Fibroblast of skin of back (primary cell): ENCODE measurements around the gene HOXB3.

Experiments
- DNase-seq: peaks from one replicate; pipeline ENCODE4 v3.0.0-alpha.2; 2013

Gene HOXB3

GRCh38 chr17:48543854-48544348 is 46.1 kb downstream of the HOXB3 start:
- peak; percentile 48 for DNase-seq

DNA sequence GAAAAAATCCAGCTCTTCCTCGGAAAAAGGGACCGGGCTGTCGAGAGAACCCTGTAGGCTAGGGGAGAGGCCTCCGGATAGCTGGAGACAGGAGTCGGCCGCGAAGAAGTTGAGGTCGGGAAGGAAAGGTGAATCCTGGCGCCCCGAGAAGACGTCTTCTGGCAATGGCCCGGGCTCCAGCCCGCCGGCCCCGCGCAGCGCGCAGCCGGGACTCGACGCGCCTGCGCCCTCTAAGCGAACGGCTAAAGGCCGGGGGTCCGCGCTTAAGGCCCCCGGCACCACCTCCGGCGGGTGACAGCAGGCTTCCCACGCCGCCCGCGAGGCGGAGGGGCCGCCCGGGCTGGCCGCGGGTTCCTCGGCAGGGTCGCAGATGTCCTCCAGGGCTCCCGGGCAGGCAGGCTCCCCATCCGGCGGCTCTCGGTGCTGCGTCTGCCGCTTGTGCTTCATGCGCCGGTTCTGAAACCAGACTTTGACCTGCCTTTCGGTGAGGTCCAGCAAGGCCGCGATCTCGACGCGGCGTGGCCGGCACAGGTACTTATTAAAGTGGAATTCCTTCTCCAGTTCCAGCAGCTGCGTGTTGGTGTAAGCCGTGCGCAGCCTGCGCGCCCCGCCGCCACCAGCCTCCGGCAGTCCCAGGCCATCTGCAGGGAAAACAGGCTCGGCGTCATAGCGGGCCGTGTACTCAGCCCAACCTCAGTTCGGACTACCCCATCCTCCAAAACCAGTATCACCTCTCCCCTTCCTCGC is 46.8 kb downstream of the HOXB3 start:
- peak; percentile 67 for DNase-seq

DNA sequence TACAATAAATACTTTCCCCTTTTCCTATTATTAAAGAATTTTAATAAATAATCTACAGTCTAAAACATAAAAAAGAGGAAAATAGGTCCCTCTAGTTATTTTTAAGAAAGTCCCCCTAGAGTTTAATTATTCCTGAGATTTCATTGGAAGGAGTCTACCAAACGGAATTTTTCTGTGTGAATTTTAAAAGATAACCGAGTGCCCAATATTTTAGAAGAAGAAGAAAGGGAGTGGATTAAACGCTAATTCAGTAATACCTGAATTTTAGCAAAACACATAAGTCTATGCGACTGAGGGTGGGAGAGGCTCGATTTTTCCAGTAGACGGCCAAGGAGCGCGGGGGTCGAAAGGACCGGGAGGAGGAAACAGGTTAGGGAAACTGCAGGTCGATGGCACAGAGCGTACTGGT is 47.3 kb downstream of the HOXB3 start:
- no peak for DNase-seq

DNA sequence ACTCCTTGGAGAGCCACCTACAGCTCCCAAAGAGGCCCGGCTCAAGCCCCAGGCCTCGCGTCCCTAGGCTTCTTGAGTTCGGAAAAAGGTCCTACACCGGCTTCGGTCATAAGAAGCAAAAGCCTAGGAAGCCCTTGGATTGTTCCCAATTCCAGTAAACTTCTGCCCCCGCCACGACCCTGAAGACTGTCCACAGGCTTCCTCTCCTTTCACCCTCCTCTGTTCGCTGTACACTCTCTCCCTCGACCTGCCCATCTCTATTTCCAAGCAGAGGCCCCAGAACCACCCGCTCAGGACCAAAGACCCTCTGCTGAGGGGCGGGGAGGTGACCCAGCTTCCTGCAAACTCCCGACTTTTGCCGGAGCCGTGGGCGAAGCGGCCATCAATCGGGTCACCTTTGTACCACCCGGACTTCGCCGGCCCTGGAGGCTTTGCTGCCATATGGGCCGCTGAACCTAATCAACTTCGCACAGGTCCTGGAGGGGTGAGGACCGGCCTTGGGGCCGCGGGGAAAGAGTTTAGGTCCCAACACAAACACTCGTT is 47.9 kb downstream of the HOXB3 start:
- DNase-seq = peak; percentile 46

- DNase-seq = peak; percentile 77
Measured at GRCh38 chr17:48541577-48542113, 48.4 kb downstream of the HOXB3 start.

DNA sequence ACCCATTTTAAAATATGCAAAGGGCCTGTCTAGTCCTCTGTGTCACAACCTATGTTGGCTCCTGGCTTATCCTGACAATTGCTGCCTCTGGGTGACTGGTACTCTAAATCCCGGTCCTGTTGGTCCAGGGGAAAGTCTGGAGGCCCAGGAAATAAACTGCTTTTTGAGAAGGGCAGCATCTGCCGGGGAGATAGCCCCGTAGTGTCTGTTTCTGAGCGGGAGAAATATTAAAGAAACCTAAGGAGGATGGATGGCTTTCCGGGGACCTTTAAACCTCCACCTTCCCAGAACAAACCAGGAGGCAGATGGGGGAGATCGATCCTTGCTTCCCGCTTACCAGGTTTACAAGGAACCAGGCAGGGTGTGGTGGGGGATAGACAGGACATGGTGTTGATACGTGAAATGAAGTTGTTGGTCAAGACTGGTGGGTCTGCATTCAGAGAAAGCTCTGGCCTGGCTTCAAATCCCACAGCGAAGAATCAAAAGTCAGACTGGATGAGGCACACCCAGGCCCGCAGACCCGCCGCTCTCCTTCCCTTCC is 48.9 kb downstream of the HOXB3 start:
- peak; percentile 38 for DNase-seq

- peak; percentile 44 for DNase-seq
Measured at GRCh38 chr17:48540213-48540612, 49.8 kb downstream of the HOXB3 start.

GRCh38 chr17:48539177-48539576 is 50.9 kb downstream of the HOXB3 start:
- peak; percentile 85 for DNase-seq

- DNase-seq = no peak
Measured at GRCh38 chr17:48537316-48537715, 52.7 kb downstream of the HOXB3 start.

DNA sequence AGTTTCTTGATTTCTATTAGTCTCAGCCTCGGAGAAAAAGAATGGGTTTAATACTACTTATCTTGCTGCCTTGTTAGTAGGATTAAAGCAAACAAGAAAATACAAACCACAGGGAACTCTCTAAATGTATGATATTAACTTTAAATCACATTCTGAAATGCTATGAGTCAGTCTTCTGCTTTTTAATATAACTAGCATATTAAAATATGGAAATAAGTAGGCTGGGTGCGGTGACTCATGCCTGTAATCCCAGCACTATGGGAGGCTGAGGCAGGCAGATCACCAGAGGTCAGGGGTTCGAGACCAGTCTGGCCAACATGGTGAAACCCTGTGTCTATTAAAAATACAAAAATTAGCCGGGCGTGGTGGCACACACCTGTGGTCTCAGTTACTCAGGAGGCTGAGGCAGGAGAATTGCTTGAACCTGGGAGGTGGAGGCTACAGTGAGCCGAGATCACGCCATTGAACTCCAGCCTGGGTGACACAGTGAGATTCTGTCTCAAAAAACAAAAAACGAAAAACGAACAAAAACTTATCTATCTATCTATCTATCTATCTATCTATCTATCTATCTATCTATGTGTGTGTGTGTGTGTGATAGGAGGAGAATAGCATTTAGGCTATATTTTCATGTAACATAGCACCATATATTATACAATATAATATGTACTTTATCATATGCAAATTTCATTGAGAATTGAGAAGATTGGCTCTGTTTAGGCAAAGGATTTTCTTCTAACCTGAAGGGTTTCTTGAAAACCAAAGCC is 54.1 kb downstream of the HOXB3 start:
- DNase-seq = peak; percentile 37

DNA sequence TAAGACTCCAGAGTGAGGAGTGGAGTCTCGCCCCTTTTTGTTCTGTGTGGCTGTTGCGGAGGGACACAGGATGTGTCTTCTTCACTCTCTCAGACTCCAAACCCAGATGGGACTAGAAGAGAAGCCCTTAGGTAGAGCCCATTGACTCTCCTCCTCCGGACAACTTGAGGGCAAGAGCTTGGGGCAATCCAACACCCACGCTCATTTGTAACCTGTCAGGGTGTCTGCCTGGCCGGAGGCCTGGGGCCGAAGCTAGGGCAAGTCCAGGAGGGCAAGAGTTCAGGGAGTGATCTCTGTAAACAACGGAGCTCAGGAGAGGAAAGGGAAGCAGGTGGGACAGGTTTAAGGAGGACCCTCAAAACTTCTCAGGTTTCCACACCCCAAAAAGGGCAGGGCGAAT is 57.8 kb downstream of the HOXB3 start:
- DNase-seq = no peak

GRCh38 chr17:48530887-48531272 is 59.2 kb downstream of the HOXB3 start, which contains the start of gene HOXB1:
TSS of gene HOXB1 (minus strand) at chr17:48531011. CDS start at chr17:48530904, 107 bp downstream.
- DNase-seq = no peak

DNA sequence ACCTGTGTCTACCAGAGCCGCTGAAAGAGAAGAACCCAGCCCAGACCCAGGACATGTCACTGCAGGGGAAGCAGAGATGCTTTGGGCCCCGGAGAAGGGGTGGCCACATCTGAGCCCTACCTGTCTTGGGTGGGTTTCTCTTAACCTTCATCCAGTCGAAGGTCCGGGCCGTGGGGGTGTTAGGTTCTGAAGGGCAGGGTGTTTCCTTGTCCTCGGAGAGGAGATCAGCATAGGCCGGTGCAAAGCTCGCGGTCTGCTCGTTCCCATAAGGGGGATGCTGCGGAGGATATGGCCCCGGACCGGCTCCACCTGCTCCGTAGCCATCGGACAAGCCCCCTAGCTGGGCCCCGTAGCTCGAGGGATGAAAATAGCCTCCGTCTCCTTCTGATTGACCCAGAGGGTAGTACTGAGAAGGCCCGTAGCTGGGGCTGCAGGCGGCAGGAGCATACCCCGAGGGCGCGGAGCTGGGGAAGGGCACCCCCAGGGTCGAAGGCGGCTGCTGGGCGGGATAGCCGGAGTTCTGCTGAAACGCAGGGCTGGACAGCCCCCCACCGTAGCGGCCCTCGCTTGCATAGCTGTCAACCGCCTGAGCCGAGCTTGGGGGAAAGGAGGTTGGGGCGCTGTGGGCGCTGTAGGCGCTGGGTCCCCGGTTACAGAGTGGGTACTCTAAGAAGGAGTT is 59.7 kb downstream of the HOXB3 start:
- DNase-seq = no peak

DNA sequence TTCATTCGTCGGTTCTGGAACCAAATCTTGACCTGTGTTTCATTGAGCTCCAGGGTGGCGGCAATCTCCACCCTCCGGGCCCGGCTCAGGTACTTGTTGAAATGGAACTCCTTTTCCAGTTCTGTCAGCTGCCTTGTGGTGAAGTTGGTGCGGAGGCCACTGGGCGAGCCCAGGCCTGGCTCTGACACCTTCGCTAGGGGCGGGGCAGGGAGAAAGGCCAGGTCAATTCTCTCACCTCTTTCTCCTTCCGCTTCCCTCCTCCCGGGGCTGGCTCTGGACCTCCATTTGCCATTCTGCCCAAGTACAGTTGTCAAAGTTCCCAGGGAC is 60.4 kb downstream of the HOXB3 start:
- DNase-seq = no peak

- no peak for DNase-seq
Measured at GRCh38 chr17:48528936-48529682, 60.9 kb downstream of the HOXB3 start.

DNA sequence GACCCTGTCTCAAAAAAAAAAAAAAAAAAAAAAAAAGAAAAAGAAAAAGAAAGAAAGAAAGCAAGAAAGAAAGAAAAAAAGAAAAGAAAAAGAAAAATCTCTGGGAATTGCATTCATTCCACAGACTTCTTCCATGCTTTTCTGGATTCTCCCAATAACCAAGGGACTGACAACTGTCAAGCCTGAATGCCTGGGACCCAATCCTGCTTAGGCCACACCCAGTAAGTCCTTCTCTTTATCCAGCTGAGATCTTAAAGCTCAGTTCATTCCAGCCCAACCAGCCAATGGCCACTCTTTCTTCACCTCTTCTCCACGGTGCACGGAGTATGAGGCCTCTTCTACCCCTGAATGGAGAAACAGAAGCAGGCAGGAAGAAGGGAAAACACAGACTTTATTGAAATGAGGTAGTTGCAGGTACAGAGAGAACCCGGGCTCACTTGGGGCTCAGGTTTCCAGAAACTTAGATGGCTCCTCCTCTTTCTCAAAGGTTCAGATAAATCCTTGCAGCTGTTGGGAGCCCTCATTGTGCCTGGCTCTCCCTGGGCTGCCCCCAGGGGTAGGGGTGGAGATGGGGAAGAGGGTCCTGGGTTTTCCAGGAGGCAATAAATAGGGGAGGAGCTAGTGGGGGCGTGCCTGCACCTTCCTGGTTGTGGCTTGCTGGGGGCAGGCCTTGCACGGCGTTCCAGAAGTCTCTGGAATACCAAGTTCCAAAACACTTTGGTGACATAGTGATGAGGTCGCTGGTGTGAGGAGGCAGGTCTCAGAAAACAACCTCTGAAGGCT is 61.7 kb downstream of the HOXB3 start:
- DNase-seq = no peak

DNA sequence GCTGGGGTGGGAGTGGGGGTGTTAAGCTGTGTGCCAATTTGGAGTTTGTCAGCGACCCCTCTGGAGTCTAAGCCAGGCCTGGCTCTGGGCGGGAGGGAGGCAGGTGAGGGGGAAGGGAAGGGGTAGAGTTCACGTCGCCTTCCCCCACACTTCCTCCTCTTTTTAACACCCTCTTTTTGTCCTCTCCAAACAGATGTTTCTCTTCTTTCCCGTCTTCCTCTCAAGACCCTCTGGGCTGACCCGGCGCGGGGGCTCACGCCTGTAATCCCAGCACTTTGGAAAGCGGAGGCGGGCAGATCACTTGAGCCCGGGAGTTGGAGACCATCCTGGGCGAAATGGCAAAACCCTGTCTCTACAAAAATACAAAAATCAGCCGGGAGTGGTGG is 62.5 kb downstream of the HOXB3 start:
- DNase-seq = no peak

- no peak for DNase-seq
Measured at GRCh38 chr17:48526608-48527546, 63.2 kb downstream of the HOXB3 start.

- DNase-seq = no peak
Measured at GRCh38 chr17:48523010-48523409, 67.0 kb downstream of the HOXB3 start.
